Gastrocnemius medialis (tissue), 4 donors: ENCODE measurements around the gene IFIT1. TPM values are rescaled to one million over a fixed set of nuclear protein-coding genes. Genes with fewer than 3 reads are reported as not detected.
"Not testable (repeated sequence)": the region's sequence is repeated elsewhere in the genome, so short reads cannot be mapped to it uniquely, and the experiment has no call there.

Experiments
- ATAC-seq, 2 donors: fragments of 150-250 bp; one replicate each; pipeline ENCODE4 v1.9.1; 2016
- DNase-seq, 2 donors: peaks; one replicate each; pipeline ENCODE4 v3.0.0-alpha.2; 2019
- H3K27ac ChIP-seq, 4 donors: fragments of 200-600 bp; sonication (generic); 1 replicate in 1 of 4; 2 replicates in 3 of 4; pipeline ENCODE4 v1.5.1; 2016 to 2018; ENCODE audit warnings: mild to moderate bottlenecking in 2 of 4, moderate library complexity in 1 of 4
- H3K27me3 ChIP-seq, 3 donors: fragments of 200-600 bp; sonication (generic) in 2 of 3; 1 replicate in 1 of 3; 2 replicates in 2 of 3; pipeline versions ENCODE4 v1.5.1 to v1.6.0; 2016 to 2019; ENCODE audit warnings: mild to moderate bottlenecking in 1 of 3, moderate library complexity in 1 of 3
- H3K36me3 ChIP-seq, 2 donors: fragments of 200-600 bp; sonication (generic) in 1 of 2; one replicate each; pipeline ENCODE4 v1.5.1; 2017 to 2018
- H3K4me1 ChIP-seq, 2 donors: fragments of 200-600 bp; sonication (generic) in 1 of 2; one replicate each; pipeline ENCODE4 v1.5.1; 2016 to 2017; ENCODE audit warnings: mild to moderate bottlenecking in 2 of 2
- H3K4me3 ChIP-seq, 4 donors: fragments of 200-600 bp; sonication (generic) in 3 of 4; 1 replicate in 1 of 4; 2 replicates in 3 of 4; pipeline ENCODE4 v1.5.1; 2016 to 2019; ENCODE audit warnings: mild to moderate bottlenecking in 2 of 4
- H3K9me3 ChIP-seq, 3 donors: fragments of 200-600 bp; sonication (generic) in 2 of 3; 1 replicate in 1 of 3; 2 replicates in 2 of 3; pipeline ENCODE4 v1.5.1; 2016 to 2019
- CTCF ChIP-seq, 5 experiments: fragments of 450-650 bp in 3 of 5; fragments of 200-600 bp in 2 of 5; sonication (generic) in 2 of 5; IDR thresholded peaks in 4 of 5; conservative IDR thresholded peaks in 1 of 5; 1 replicate in 4 of 5; 2 replicates in 1 of 5; pipeline ENCODE4 v1.5.1; 2016 to 2019; ENCODE audit warnings: antibody characterized with exemption in 5 of 5, mild to moderate bottlenecking in 3 of 5, moderate library complexity in 3 of 5
- POLR2A ChIP-seq, 2 donors: fragments of 450-650 bp; IDR thresholded peaks; one replicate each; pipeline ENCODE4 v1.6.1; 2017; ENCODE audit warnings: antibody characterized with exemption in 2 of 2, mild to moderate bottlenecking in 2 of 2, moderate library complexity in 2 of 2
- in situ Hi-C, 4 donors: fragments of 200-750 bp; cut with MboI; loops; one replicate each; pipeline versions ENCODE4 v1.15.0 to v1.8.0; 2017; ENCODE audit warnings: low sequenced_read_pairs in 4 of 4
- intact Hi-C: fragments of 100-400 bp; cut with DNase I; formaldehyde crosslinking; loops from one replicate; pipeline ENCODE4 v1.15.1; 2023; ENCODE audit warnings: low total_unique reads
- total RNA-seq, 4 donors: library from RNA; depleted of rRNA; stranded (reverse); fragments of >200 nt; gene quantifications; one replicate each; pipeline versions ENCODE4 v1.1.0 to v1.2.3, GENCODE V29; 2016

Gene IFIT1
- total RNA-seq, 4 donors from 2014 or later: 1.8 to 8.9 (median 3.0) TPM

- intact Hi-C loops (no loop called here), in situ Hi-C loops (loop anchor here in 1 of 4 donors (25.0 kb wide), 1 partner anchor 102 kb away; no protein-coding TSS in a partner anchor)
- ATAC-seq (no peak), DNase-seq (no peak)
- H3K4me1 ChIP-seq: peaks cover 30 to 32% of the 10 kb centered on the region in 2 donors
- no peak overlapping the region for H3K27ac ChIP-seq
- no peak for TF ChIP-seq CTCF (IDR thresholded peaks at IDR 0.05 in 4 of 5, conservative IDR thresholded peaks at IDR 0.05 in 1 of 5)
- no peak for TF ChIP-seq POLR2A (IDR thresholded peaks at IDR 0.05)
- no peak overlapping the region for H3K4me3 ChIP-seq
- no peaks in the 10 kb centered on the region for H3K36me3 ChIP-seq
- no peaks in the 10 kb centered on the region for H3K27me3 ChIP-seq
- H3K9me3 ChIP-seq: no peaks in the 10 kb centered on the region
Measured at GRCh38 chr10:89388806-89389205, 3.6 kb upstream of the IFIT1 start.

- in situ Hi-C loops (loop anchor here in 1 of 4 donors (25.0 kb wide), 1 partner anchor 102 kb away; no protein-coding TSS in a partner anchor), intact Hi-C loops (no loop called here)
- ATAC-seq (no peak), DNase-seq (no peak)
- Histone ChIP-seq H3K27ac (no peak overlapping the region), H3K36me3 (no peaks in the 10 kb centered on the region), H3K9me3 (no peaks in the 10 kb centered on the region), H3K4me1 (peaks cover 34 to 37% of the 10 kb centered on the region in 2 donors), H3K4me3 (no peak overlapping the region), H3K27me3 (no peaks in the 10 kb centered on the region)
- no peak for TF ChIP-seq POLR2A (IDR thresholded peaks at IDR 0.05)
- TF ChIP-seq CTCF (IDR thresholded peaks at IDR 0.05 in 4 of 5, conservative IDR thresholded peaks at IDR 0.05 in 1 of 5): peak in 3 of 5 experiments; percentile 16 to 34 (median 21)
Measured at GRCh38 chr10:89389254-89389653, 3.2 kb upstream of the IFIT1 start.

GRCh38 chr10:89390476-89391225, 1.8 kb upstream of the IFIT1 start:
- Histone ChIP-seq H3K27ac (peak overlapping the region; percentile 72 to 86 (median 84)), H3K4me3 (no peak overlapping the region), H3K36me3 (no peaks in the 10 kb centered on the region), H3K27me3 (no peaks in the 10 kb centered on the region), H3K9me3 (no peaks in the 10 kb centered on the region), H3K4me1 (peaks cover 40 to 43% of the 10 kb centered on the region in 2 donors)
- DNase-seq (no peak), ATAC-seq (no peak)
- TF ChIP-seq CTCF (IDR thresholded peaks at IDR 0.05 in 4 of 5, conservative IDR thresholded peaks at IDR 0.05 in 1 of 5) (no peak), POLR2A (IDR thresholded peaks at IDR 0.05) (no peak)
- in situ Hi-C loops (loop anchor here in 1 of 4 donors (25.0 kb wide), 1 partner anchor 103 kb away; no protein-coding TSS in a partner anchor), intact Hi-C loops (no loop called here)

GRCh38 chr10:89391226-89391576, 1.2 kb upstream of the IFIT1 start:
- DNase-seq, H3K27me3 ChIP-seq, ATAC-seq, H3K36me3 ChIP-seq, H3K9me3 ChIP-seq, intact Hi-C loops, H3K4me3 ChIP-seq: not testable (repeated sequence)
- H3K27ac ChIP-seq: peak overlapping the region; percentile 72 to 86 (median 84)
- peaks cover 40 to 43% of the 10 kb centered on the region in 2 donors for H3K4me1 ChIP-seq
- in situ Hi-C loops: loop anchor here in 1 of 4 donors (25.0 kb wide), 1 partner anchor 104 kb away; no protein-coding TSS in a partner anchor

GRCh38 chr10:89392974-89393373, 551 bp downstream of the IFIT1 start:
- Histone ChIP-seq H3K36me3 (no peaks in the 10 kb centered on the region), H3K4me1 (peaks cover 43 to 44% of the 10 kb centered on the region in 2 donors), H3K4me3 (peak overlapping the region; percentile 58 to 70 (median 58)), H3K27ac (peak overlapping the region; percentile 72 to 86 (median 84)), H3K9me3 (no peaks in the 10 kb centered on the region), H3K27me3 (no peaks in the 10 kb centered on the region)
- intact Hi-C loops (loop anchor here (2.0 kb wide), 2 partner anchors 18 to 96 kb away; no protein-coding TSS in a partner anchor), in situ Hi-C loops (loop anchor here in 1 of 4 donors (25.0 kb wide), 1 partner anchor 106 kb away; no protein-coding TSS in a partner anchor)
- DNase-seq: peak; percentile 26 to 33
- peak; percentile 68 to 74 for ATAC-seq
- TF ChIP-seq CTCF (IDR thresholded peaks at IDR 0.05 in 4 of 5, conservative IDR thresholded peaks at IDR 0.05 in 1 of 5) (no peak), POLR2A (IDR thresholded peaks at IDR 0.05) (no peak)
